Stomach smooth muscle (tissue), 2 donors: ENCODE data around the gene PCSK6.
"Not testable (repeated sequence)": the region's sequence is repeated elsewhere in the genome, so short reads cannot be mapped to it uniquely, and the experiment has no call there.

ENCODE experiments used
- H3K27ac ChIP-seq: one replicate; pipeline ENCODE4 v1.7.0; 2013; ENCODE audit warnings: mild to moderate bottlenecking, low read length, inconsistent platforms
- H3K27me3 ChIP-seq, 2 donors: one replicate each; pipeline ENCODE4 v1.7.0; 2013; ENCODE audit warnings: low read length in 2 of 2; ENCODE audit not compliant: insufficient read depth in 2 of 2, control insufficient read depth in 1 of 2
- H3K36me3 ChIP-seq, 2 donors: one replicate each; pipeline ENCODE4 v1.7.0; 2013; ENCODE audit warnings: low read length in 2 of 2; ENCODE audit not compliant: control insufficient read depth in 2 of 2, insufficient read depth in 2 of 2
- H3K4me1 ChIP-seq: one replicate; pipeline ENCODE4 v1.7.0; 2013; ENCODE audit warnings: low read length; ENCODE audit not compliant: control insufficient read depth, insufficient read depth
- H3K4me3 ChIP-seq, 2 donors: one replicate each; pipeline ENCODE4 v1.7.0; 2013; ENCODE audit warnings: low read length in 2 of 2
- H3K9ac ChIP-seq, 2 donors: one replicate each; pipeline ENCODE4 v1.7.0; 2013; ENCODE audit warnings: low read length in 2 of 2, mild to moderate bottlenecking in 1 of 2
- H3K9me3 ChIP-seq, 2 donors: one replicate each; pipeline ENCODE4 v1.7.0; 2013; ENCODE audit warnings: low read length in 2 of 2; ENCODE audit not compliant: control insufficient read depth in 2 of 2
- donor health status: healthy.
- donor health status: Pancreatic carcinoma.

PCSK6 gene

DNA sequence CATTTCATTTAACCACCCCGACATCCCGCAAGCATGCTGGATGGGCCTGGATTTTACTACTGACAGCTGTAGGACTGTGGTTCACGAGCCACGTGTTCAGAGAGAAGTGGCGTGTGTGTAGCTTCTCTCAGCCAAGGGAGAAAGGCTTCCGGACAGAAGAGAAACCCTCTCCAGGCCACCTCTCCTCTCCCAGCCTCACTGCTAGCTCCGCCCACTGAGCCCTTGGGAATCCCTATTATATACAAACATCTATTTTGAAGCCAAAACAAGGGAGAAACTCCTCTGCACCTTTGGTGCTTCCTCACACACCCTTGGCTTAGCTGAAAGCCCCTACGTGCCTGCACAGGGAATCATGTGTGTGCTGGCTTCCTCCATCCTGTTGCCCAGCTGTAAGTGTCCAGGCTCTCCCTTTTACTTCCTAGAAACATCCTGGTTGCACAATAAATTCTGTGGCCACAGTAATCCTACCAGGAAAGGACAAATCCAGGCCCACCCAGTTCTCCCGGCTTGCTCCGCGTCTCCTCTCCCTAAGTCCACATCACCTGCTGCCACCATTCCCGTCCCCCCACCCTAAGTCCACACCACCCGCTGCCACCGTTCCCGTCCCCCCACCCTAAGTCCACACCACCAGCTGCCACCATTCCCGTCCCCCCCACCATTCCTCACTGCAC, 30.5 kb downstream of the PCSK6 start:
- H3K27me3 ChIP-seq = no peaks in the 10 kb centered on the region
- peak overlapping the region in 1 of 2 donors; percentile 22 for H3K4me3 ChIP-seq
- H3K9ac ChIP-seq = no peak overlapping the region
- H3K4me1 ChIP-seq = peaks cover 7% of the 10 kb centered on the region
- H3K27ac ChIP-seq = no peak overlapping the region
- H3K36me3 ChIP-seq = no peaks in the 10 kb centered on the region
- H3K9me3 ChIP-seq = no peaks in the 10 kb centered on the region

- peaks cover 6% of the 10 kb centered on the region for H3K4me1 ChIP-seq
- H3K27ac ChIP-seq = no peak overlapping the region
- no peak overlapping the region for H3K9ac ChIP-seq
These were observed 31.2 kb downstream of the PCSK6 start for GRCh38 chr15:101458158-101458900.

GRCh38 chr15:101457696-101458095, 31.8 kb downstream of the PCSK6 start:
- peaks cover 6% of the 10 kb centered on the region for H3K4me1 ChIP-seq
- no peaks in the 10 kb centered on the region for H3K9me3 ChIP-seq
- no peak overlapping the region for H3K9ac ChIP-seq
- no peak overlapping the region for H3K27ac ChIP-seq
- no peak overlapping the region for H3K4me3 ChIP-seq
- no peaks in the 10 kb centered on the region for H3K27me3 ChIP-seq
- no peaks in the 10 kb centered on the region for H3K36me3 ChIP-seq

More at GRCh38 chr15:101458158-101458900, 31.2 kb downstream of the PCSK6 start:
- Histone ChIP-seq H3K36me3 (no peaks in the 10 kb centered on the region), H3K4me3 (peak overlapping the region in 1 of 2 donors; percentile 22), H3K27me3 (no peaks in the 10 kb centered on the region), H3K9me3 (no peaks in the 10 kb centered on the region)

GRCh38 chr15:101456057-101456739, 33.3 kb downstream of the PCSK6 start:
- Histone ChIP-seq H3K27ac (no peak overlapping the region), H3K4me1 (peaks cover 6% of the 10 kb centered on the region), H3K9me3 (no peaks in the 10 kb centered on the region), H3K4me3 (no peak overlapping the region), H3K36me3 (no peaks in the 10 kb centered on the region), H3K9ac (no peak overlapping the region), H3K27me3 (no peaks in the 10 kb centered on the region)

- H3K9ac ChIP-seq = no peak overlapping the region
- H3K36me3 ChIP-seq = no peaks in the 10 kb centered on the region
- no peak overlapping the region for H3K27ac ChIP-seq
- no peaks in the 10 kb centered on the region for H3K27me3 ChIP-seq
- no peaks in the 10 kb centered on the region for H3K9me3 ChIP-seq
- H3K4me1 ChIP-seq = peaks cover 10% of the 10 kb centered on the region
- no peak overlapping the region for H3K4me3 ChIP-seq
These were observed 34.0 kb downstream of the PCSK6 start for GRCh38 chr15:101455291-101456025.

DNA sequence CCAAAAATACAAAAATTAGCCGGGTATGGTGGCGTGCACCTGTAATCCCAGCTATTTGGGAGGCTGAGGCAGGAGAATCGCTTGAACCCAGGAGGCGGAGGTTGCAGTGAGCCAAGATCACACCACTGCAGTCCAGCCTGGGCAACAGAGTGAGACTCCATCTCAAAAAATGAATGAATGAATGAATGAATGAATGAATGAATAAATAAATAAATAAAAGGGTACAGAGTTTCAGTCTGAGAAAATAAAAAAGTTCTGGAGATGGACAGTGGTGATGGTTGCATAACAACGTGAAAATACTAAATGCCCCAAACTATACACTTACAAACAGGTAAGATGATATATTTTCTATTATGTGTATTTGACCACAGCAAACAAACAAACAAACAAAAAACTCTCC, 34.7 kb downstream of the PCSK6 start:
- not testable (repeated sequence) for H3K9me3 ChIP-seq, H3K9ac ChIP-seq, H3K27me3 ChIP-seq, H3K27ac ChIP-seq, H3K36me3 ChIP-seq, H3K4me3 ChIP-seq
- H3K4me1 ChIP-seq = peaks cover 13% of the 10 kb centered on the region

DNA sequence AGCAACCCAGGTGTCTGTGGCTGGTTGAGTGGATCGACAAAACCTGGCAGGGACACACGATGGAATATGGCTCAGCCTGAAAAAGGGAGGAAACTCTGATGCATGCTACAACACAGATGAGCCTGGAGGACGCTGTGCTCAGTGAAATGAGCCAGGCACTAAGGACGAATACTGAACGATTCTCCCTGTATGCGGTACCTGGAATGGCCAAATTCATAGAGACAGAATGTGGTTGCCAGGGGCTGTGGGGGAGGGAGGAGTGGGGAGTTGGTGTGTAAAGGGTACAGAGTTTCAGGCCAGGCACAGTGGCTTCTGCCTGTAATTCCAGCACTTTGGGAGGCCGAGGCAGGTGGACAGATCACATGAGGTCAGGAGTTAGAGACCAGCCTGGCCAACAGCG, 35.1 kb downstream of the PCSK6 start:
- no peak overlapping the region for H3K27ac ChIP-seq
- H3K9me3 ChIP-seq = no peaks in the 10 kb centered on the region
- no peak overlapping the region for H3K9ac ChIP-seq
- H3K36me3 ChIP-seq = no peaks in the 10 kb centered on the region
- H3K4me3 ChIP-seq = no peak overlapping the region
- H3K27me3 ChIP-seq = no peaks in the 10 kb centered on the region
- peaks cover 13% of the 10 kb centered on the region for H3K4me1 ChIP-seq

- H3K36me3 ChIP-seq = no peaks in the 10 kb centered on the region
- no peak overlapping the region for H3K9ac ChIP-seq
- no peaks in the 10 kb centered on the region for H3K9me3 ChIP-seq
- no peak overlapping the region for H3K27ac ChIP-seq
- H3K4me3 ChIP-seq = no peak overlapping the region
- no peaks in the 10 kb centered on the region for H3K27me3 ChIP-seq
- peaks cover 8% of the 10 kb centered on the region for H3K4me1 ChIP-seq
These were observed 36.1 kb downstream of the PCSK6 start for GRCh38 chr15:101453123-101454120.

GRCh38 chr15:101452572-101452971, 36.9 kb downstream of the PCSK6 start:
- Histone ChIP-seq H3K9ac (no peak overlapping the region), H3K9me3 (no peaks in the 10 kb centered on the region), H3K27ac (no peak overlapping the region), H3K4me1 (peaks cover 7% of the 10 kb centered on the region), H3K4me3 (no peak overlapping the region), H3K36me3 (no peaks in the 10 kb centered on the region), H3K27me3 (no peaks in the 10 kb centered on the region)
